HG03064 (cell line): ENCODE results near the gene FBXW10.
"Not testable (repeated sequence)": the region's sequence is repeated elsewhere in the genome, so short reads cannot be mapped to it uniquely, and the experiment has no call there.

Experiments used
- ATAC-seq: cut with Tn5 transposase; IDR thresholded peaks from one replicate; pipeline ENCODE4 v1.9.1; 2021; ENCODE audit warnings: low read depth; ENCODE audit not compliant: unreplicated experiment

The FBXW10 gene, protein sequence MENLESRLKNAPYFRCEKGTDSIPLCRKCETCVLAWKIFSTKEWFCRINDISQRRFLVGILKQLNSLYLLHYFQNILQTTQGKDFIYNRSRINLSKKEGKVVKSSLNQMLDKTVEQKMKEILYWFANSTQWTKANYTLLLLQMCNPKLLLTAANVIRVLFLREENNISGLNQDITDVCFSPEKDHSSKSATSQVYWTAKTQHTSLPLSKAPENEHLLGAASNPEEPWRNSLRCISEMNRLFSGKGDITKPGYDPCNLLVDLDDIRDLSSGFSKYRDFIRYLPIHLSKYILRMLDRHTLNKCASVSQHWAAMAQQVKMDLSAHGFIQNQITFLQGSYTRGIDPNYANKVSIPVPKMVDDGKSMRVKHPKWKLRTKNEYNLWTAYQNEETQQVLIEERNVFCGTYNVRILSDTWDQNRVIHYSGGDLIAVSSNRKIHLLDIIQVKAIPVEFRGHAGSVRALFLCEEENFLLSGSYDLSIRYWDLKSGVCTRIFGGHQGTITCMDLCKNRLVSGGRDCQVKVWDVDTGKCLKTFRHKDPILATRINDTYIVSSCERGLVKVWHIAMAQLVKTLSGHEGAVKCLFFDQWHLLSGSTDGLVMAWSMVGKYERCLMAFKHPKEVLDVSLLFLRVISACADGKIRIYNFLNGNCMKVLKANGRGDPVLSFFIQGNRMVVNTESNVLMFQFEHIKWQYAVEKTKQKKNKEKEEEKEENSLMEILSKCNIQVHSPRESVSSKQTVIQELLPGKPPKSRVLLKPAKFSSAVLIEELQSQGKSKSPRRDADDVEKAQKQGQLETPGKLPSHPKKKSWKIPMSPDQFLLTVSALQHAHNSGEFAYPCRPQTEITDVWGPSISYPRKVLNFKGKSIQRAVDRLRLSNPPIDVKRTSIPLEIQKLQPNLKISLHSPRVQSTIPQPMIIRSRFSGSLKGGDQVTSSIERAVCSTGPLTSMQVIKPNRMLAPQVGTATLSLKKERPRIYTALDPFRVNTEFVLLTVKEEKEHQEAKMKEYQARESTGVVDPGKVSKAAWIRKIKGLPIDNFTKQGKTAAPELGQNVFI

DNA sequence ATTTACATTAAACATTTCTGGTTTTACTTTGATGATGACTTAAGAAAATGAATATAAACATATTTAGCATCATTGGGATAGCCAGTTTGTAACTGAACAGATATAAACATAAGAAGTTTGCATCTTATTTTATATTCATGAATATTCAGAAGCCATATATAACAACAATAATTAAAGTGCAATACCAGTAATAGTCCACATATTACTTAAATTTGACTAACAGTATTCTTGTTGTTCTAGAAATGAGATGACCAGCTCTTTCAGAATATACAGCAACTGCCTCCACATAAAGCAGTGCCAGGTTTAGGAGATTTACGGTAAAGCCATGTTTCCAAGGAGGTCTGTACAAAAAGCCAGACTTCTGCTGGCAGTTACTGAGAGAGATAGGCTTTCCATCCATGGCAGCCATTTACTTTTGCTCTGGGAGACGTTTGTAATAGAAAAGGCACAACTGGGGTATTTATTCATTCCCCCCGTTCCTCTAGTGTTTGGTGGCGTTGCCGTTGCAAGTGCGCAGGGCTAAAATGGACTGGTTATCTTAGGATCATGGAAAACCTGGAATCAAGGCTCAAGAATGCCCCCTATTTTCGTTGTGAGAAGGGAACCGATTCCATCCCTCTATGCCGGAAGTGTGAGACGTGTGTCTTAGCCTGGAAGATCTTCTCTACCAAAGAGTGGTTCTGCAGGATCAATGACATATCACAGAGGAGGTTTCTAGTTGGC is at the start of gene FBXW10:
FBXW10 (plus strand) TSS at position 356 of the 723 bp plus-strand sequence; CDS start at position 547, 191 bp downstream.
- ATAC-seq: not testable (repeated sequence)

- not testable (repeated sequence) for ATAC-seq
Measured at GRCh38 chr17:18695143-18695542, 48.7 kb upstream of the FBXW10 start.

DNA sequence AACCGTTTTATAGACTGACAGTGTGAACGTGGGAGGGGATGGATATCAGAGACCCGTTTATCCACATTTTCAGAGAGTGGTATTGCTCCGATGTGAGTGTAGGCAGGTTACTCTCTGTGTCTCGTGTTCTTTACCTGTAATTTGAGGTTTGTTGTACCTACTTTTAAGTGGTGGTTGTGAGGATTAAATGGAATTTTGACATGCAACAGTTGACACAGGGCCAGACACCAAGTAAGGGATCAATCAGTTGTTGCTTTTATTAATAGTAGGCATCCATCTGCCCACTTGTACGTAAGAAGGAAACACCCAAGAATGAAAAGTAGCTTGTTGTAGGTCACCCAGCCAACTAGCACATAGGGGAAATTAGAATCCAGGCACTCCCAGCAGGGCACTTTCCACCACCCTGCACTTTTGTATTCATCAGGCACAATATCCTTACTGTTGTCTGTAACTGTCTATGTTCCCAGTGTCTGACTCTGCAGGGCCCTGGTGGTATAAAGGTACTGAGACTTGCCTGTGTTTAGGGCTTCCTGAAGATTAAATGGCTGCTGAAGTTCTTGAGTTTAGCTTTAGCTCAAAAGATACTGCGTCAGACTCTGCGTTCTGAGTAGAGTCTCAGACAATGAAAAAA is 45.3 kb upstream of the FBXW10 start:
- not testable (repeated sequence) for ATAC-seq

DNA sequence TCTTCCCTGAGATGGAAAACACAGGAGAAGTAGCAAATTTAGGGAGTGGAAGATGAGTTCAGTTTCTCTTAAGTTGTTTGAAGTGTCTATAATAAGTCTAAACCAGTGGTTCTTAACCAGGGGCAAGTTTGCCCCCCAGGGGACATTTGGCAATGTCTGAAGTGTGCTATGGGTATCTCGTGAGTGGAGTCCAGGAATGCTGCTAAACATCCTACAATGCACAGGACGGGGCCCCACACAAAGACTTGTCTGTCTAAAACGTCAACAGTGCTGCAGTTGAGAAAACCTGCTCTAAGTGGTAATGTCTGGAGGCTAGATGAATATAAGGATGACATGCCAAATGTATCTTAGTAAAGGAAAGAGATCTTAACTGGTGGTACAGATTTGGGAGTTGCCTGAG is 37.9 kb upstream of the FBXW10 start:
- ATAC-seq: not testable (repeated sequence)

- ATAC-seq: not testable (repeated sequence)
Measured at GRCh38 chr17:18708215-18708614, 35.6 kb upstream of the FBXW10 start.

GRCh38 chr17:18712354-18712999 is 31.4 kb upstream of the FBXW10 start:
- ATAC-seq: not testable (repeated sequence)

DNA sequence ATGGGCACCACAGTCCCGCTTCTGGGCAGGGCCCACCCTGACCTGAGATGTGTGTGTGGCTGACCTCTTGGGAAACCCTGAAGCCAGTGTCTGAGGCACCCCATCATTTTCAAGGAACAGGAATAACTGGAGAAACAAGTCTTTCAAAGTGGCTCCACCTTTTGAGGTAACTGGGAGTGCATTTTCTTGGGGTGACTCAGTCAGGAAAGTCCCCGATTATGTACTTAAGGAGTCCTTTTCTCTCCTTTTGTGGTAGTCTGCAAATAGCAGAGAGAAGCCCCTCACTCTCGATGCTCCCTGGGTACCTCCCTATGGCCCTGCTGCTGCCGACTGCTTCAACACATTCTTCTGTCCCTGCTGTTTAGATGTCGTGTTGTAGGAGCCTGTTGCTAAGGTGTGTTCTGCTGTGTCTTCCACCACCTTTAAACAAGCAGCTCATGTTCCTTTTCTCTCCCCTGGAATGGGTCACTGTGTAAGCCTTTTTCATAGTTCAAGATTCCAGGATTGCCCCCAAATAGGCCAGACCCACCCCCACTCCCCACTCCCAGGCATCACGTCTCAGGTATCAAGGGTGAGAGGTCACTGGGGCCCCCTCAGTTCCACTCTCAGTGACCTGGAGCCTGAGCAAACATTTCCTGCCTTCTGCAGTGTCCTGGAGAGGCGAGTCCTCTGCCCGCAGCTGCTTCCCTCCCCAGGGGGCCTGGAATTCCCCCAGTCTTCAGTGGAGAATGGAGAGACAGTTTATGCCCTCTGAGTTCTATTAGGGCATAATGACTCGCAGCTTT is 25.0 kb upstream of the FBXW10 start:
- ATAC-seq: not testable (repeated sequence)

- not testable (repeated sequence) for ATAC-seq
Measured at GRCh38 chr17:18719428-18720110, 24.3 kb upstream of the FBXW10 start.

- ATAC-seq: not testable (repeated sequence)
Measured at GRCh38 chr17:18721775-18722547, 21.9 kb upstream of the FBXW10 start.

DNA sequence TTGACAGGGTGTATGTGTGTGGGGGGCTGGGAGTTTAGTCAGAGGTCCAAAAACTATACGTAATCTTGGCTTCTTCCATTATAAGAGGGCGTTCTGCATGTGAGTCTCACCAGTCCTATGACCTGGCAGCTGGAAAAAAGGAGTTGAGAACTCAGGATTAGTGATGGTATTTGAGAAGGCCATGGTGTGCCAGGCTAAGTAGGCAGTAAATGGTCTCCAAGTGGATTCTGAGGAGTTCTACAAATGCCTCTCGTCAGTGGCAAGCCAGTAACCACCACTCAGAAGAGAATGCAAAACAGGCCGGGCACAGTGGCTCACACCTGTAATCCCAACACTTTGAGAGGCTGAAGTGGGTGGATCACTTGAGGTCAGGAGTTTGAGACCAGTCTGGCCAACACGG is 21.2 kb upstream of the FBXW10 start:
- ATAC-seq: not testable (repeated sequence)

GRCh38 chr17:18723509-18723908 is 20.3 kb upstream of the FBXW10 start:
- ATAC-seq: not testable (repeated sequence)

GRCh38 chr17:18732438-18732837 is 11.4 kb upstream of the FBXW10 start:
- ATAC-seq: not testable (repeated sequence)

GRCh38 chr17:18733350-18733749 is 10.5 kb upstream of the FBXW10 start:
- not testable (repeated sequence) for ATAC-seq

DNA sequence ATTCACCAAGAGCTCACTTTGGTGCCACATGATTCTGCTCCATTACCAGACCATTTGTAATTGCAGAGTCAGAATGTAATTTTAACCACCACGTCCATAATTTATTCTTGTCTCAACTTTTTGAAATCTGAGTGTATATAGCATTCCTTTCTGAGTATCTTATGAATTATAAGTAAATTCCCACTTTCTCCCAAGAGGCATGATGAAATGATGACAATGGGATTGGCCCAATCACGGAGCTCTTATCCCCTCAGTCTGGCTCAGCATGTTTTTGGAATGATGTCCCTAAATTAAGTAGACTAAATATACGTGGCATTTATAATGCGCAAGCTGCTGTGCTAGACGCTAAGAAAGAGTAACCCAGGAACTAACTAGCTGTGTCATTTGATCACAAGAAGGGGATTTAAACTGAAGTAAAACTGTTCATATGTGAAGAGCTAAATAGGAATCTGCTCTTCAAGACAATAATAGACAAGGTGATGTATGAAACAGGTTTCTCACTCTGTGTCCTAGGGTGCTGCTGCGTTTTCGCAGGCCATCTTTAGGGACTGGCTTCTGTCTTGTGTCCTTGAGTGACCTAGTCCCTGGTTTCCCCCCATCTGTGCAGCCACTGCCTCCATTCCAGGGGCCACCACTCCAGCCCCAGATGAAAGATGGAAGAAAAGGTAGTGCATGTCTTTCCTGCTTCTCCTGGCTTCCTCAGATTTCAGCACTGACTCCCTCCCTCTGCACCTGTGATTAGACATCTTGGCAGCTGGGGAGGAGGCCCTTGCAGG is 4.0 kb upstream of the FBXW10 start:
- ATAC-seq: not testable (repeated sequence)

DNA sequence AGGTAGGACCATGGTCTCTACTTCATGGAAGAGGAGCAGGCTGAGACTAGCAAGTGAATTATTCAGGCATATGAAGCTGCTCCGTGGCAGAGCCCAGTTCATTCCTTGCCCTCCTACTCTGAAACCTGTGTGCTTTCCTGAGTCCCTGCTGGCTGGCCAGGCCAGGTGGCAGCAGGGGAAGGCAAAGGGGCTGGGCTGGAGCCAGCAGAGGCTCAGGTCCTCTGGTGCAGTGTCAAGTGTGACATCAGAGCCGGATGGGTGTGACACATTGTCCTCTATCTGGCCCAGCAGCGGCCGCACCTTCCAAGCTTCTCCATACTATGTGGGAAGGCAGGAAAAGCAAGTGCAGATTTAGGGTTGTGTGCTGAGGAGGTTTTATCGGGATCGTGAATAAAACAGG is 2.6 kb upstream of the FBXW10 start:
- ATAC-seq: not testable (repeated sequence)

DNA sequence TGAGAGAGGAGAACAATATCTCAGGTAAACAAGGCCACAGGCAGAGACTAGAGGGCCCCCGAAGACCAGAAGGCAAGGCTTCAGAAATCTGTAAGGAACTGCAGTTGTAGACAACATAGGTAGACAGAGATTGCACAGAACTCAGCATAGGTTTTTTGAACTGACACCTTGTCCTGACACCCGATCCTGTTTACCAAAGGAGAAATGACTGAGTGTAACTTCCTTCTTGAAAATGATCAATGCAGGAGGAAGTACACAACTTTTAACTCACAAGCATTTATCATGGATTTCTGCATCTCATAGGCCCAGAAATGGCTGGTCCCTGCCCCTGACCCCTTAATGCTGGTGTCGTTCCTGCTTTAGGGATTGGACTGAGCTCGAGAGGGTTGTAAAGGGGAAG is 872 bp downstream of the FBXW10 start:
- not testable (repeated sequence) for ATAC-seq
